Activated CD4-positive, alpha-beta T cell treated with anti-CD3 and anti-CD28 coated beads, Interleukin-2, amount 10 ng/mL, durations not matched to agents 24 days and 14 days (primary cell): Measurements from ENCODE around the gene GABRG3. TPM values are rescaled to one million over a fixed set of nuclear protein-coding genes. Genes with fewer than 3 reads are reported as not detected.
A peak's percentile ranks its signal among the peaks of the same experiment; 100 is the strongest.

ENCODE experiments used
- DNase-seq: peaks from one replicate; pipeline ENCODE4 v3.0.0; 2022
- H3K27ac Mint-ChIP-seq: one replicate; pipeline ENCODE4 v1.8.0; 2022; ENCODE audit warnings: mild to moderate bottlenecking, mixed read lengths
- H3K27me3 Mint-ChIP-seq: one replicate; pipeline ENCODE4 v1.8.0; 2022; ENCODE audit warnings: mixed read lengths
- H3K36me3 Mint-ChIP-seq: one replicate; pipeline ENCODE4 v1.8.0; 2022; ENCODE audit warnings: low read depth, mild to moderate bottlenecking, mixed read lengths
- H3K4me1 Mint-ChIP-seq: one replicate; pipeline ENCODE4 v1.8.0; 2021; ENCODE audit warnings: mixed read lengths
- H3K4me3 Mint-ChIP-seq: one replicate; pipeline ENCODE4 v1.8.0; 2022; ENCODE audit warnings: mild to moderate bottlenecking, moderate library complexity, mixed read lengths
- H3K9me3 Mint-ChIP-seq: one replicate; pipeline ENCODE4 v1.8.0; 2021; ENCODE audit warnings: mixed read lengths
- intact Hi-C: fragments of 100-400 bp; cut with micrococcal nuclease; formaldehyde crosslinking; loops from one replicate; pipeline ENCODE4 v1.15.1; 2023
- total RNA-seq: library from RNA; stranded (reverse); gene quantifications from 2 replicates; pipeline ENCODE4 v1.2.3, GENCODE V29; 2022

GABRG3 gene
- total RNA-seq, 1 donor from 2014 or later: not detected

DNA sequence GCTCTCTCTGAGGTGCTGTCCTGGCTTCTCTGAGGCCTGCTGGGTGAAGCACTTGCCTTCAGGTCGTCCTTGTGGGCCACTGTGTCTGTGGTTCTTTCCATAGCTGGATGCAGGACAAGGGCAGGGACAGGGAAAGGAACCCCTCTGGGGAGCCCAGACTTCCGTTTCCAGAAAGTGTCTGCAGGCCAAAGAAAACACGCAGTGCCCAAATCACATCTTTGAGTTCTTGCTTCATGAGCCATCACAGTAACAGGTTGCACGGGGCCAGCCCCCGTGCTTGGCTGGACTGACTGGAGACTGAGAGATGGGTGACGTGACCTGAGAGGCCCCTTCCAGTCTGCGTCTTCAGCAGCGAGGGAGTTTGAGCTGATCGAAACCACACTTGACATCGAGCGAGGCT lies 115.8 kb downstream of the GABRG3 start:
- intact Hi-C loops: no loop called here
- Mint-ChIP-seq H3K27me3 (no peaks in the 10 kb centered on the region), H3K4me3 (no peak overlapping the region), H3K36me3 (no peaks in the 10 kb centered on the region), H3K27ac (no peak overlapping the region), H3K4me1 (no peaks in the 10 kb centered on the region), H3K9me3 (peaks cover 8% of the 10 kb centered on the region)
- no peak for DNase-seq

DNA sequence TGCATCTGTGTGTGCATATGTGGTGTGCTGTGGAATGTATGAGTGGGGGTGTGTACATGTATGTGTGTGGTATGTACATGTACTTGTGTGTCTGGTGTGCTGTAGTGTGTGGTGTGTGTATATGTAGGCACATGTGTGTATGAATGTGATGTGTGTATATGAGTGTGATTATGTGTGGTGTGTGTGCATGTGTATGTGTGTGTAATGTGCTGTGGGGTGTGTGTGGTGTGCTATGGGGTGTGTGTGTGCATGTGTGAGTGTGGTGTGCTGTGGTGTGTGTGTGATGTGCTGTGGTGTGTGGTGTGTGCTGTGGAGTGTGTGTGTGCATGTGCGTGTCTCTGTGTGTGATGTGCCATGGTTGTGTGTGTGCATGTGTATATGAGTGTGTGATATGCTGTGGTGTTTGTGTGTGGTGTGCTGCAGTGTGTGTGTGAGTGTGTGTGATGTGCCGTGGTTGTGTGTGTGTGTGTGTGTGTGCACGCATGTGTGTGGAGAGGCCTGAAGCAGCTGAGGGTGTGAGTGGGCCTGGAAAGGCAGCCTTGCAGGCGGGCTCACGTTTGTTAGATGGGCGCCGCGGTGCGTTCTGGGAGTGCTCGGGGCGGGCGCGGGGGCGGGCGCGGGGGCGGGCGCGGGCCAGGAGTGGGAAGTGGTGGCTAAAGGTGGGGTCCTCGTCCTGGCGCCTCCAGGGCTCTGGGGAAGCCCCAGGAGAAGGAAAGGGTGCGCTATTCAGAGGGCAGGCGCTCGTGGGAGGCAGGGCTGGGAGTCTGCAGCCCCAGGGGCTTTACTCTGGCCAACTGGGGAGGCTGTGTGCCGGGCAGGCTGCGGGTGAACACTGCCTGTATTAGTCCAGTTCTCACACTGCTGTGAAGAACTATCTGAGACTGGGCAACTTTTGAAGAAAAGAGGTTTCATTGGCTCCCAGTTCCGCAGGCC lies 116.9 kb downstream of the GABRG3 start:
- intact Hi-C loops: no loop called here
- Mint-ChIP-seq H3K4me1 (no peaks in the 10 kb centered on the region), H3K9me3 (peaks cover 13% of the 10 kb centered on the region), H3K4me3 (no peak overlapping the region), H3K27ac (no peak overlapping the region), H3K36me3 (no peaks in the 10 kb centered on the region), H3K27me3 (no peaks in the 10 kb centered on the region)
- peak; percentile 24 for DNase-seq

DNA sequence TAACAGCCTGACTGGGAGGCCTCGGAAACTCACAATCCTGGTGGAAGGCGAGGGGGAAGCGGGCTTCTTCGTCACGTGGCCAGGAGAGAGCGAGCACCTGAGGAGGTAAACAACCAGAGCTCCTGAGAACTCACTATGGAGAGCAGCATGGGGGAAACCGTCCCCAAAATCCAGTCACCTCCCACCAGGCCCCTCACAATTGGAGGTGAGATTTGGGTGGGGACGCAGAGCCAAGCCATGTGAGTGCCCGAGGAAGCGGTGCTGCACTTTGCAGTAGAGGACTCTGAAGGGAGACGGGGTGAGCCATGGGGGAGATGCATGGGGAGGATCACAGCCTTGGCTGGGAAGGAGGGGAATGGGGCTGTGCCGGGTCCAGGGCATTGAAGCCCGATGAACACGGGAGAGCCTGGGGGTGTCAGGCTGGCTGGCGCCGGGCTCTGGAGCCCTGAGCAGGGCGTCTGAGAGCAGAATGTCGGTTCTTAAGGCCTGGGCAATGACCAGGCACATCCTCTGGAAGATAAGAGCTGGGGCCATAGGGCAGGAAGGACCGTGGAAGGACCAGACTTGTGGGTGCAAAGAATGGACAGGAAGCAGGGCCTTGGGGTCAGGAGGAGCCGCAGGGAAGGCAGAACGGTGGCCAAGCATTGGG lies 117.7 kb downstream of the GABRG3 start:
- H3K27me3 Mint-ChIP-seq: no peaks in the 10 kb centered on the region
- H3K4me1 Mint-ChIP-seq: no peaks in the 10 kb centered on the region
- no peak overlapping the region for H3K27ac Mint-ChIP-seq
- H3K9me3 Mint-ChIP-seq: peaks cover 13% of the 10 kb centered on the region
- no peaks in the 10 kb centered on the region for H3K36me3 Mint-ChIP-seq
- H3K4me3 Mint-ChIP-seq: no peak overlapping the region
- intact Hi-C loops: no loop called here
- DNase-seq: peak; percentile 22

DNA sequence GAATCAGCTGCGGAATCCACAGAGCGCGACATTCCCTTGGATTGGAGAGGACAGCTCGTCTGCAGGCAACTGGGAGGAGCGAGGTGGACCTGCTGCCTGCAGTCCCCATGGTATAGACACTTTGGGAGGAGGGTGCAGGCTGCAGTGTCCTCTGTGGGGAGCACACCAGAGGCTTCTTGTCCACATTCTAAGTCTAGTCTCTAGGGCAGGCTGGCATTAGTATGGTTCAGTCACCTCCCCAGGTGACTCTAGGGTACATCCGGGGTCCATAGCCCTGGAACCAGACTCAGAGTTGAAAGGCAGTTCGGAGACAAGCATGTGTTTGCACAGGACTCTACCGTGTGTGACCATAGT lies 118.2 kb downstream of the GABRG3 start:
- Mint-ChIP-seq H3K4me3 (no peak overlapping the region), H3K27me3 (no peaks in the 10 kb centered on the region), H3K36me3 (no peaks in the 10 kb centered on the region), H3K27ac (no peak overlapping the region), H3K4me1 (no peaks in the 10 kb centered on the region), H3K9me3 (peaks cover 13% of the 10 kb centered on the region)
- DNase-seq: no peak
- intact Hi-C loops: no loop called here

DNA sequence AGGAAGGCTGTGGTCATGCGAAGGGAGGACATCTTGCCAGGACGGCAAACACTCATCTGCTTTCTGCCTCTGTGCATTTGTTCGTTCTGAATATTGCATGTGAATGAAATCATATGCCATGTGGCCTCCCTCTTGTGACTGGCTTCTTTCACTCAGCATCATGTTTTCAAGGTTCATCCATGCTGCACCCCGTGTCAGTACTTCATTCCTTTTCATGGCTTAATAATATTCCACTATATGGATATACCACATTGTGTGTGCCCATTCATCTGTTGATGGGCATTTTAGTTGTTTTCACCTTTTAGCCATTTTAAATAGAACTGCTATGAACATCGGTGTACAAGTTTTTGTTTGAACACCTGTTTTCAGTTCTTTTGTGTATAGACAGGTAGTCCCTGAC lies 118.7 kb downstream of the GABRG3 start:
- Mint-ChIP-seq H3K9me3 (peaks cover 13% of the 10 kb centered on the region), H3K27ac (no peak overlapping the region), H3K36me3 (no peaks in the 10 kb centered on the region), H3K4me1 (no peaks in the 10 kb centered on the region), H3K27me3 (no peaks in the 10 kb centered on the region), H3K4me3 (no peak overlapping the region)
- intact Hi-C loops: no loop called here
- no peak for DNase-seq

DNA sequence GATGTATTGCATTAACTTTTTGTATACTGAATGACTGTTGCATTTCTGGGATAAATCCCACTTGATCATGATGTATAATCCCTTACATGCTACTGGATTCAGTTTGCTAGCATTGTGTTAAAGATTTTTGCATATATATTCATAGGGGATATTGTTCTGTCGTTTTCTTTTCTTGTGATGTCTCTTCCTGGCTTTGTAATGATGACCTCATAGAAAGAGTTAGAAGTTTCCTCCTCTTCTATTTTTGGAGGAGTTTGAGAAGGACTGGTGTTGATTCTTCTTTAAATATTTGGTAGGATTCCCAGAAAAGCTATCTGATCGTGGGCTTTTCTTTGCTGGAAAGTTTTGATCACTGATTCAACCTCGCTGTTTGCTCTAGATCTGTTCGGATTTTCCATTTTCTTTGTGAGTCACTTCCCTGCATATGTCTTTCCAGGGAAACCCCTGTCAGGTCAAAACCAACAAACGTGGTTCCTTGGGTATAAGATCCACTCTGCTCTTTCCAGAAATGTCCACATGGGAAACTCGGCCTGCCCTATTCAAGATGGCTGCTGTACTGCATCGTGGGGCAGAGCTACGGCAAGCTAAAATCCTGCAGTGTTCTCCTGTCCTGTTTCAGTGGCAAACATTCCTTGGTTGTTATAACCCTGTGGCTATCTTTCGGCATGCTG lies 120.4 kb downstream of the GABRG3 start:
- H3K36me3 Mint-ChIP-seq: no peaks in the 10 kb centered on the region
- no peaks in the 10 kb centered on the region for H3K4me1 Mint-ChIP-seq
- H3K27me3 Mint-ChIP-seq: no peaks in the 10 kb centered on the region
- intact Hi-C loops: no loop called here
- DNase-seq: no peak
- no peak overlapping the region for H3K4me3 Mint-ChIP-seq
- peaks cover 17% of the 10 kb centered on the region for H3K9me3 Mint-ChIP-seq
- no peak overlapping the region for H3K27ac Mint-ChIP-seq

DNA sequence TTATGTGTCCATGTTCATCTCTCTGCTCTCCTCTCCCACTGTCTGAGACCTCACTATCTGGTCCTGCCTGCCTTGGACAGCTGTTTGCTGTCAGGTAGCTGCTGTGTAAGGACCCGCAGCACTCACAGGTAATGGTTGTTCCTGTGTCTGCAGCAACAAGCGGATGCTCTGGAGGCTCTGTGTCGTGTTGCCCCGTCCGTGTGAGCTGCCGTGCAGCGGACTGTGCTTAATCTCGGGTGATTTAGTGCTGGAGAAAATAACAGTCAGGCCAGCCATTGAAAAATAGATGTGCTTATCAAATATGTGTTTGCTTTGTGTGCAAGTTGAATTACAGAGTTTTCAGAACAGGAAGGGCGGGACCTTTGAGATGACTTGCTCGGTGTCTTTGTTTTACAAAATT lies 121.4 kb downstream of the GABRG3 start:
- H3K4me1 Mint-ChIP-seq: no peaks in the 10 kb centered on the region
- DNase-seq: no peak
- H3K27me3 Mint-ChIP-seq: no peaks in the 10 kb centered on the region
- H3K27ac Mint-ChIP-seq: no peak overlapping the region
- H3K9me3 Mint-ChIP-seq: peaks cover 17% of the 10 kb centered on the region
- H3K36me3 Mint-ChIP-seq: no peaks in the 10 kb centered on the region
- H3K4me3 Mint-ChIP-seq: no peak overlapping the region
- intact Hi-C loops: no loop called here

DNA sequence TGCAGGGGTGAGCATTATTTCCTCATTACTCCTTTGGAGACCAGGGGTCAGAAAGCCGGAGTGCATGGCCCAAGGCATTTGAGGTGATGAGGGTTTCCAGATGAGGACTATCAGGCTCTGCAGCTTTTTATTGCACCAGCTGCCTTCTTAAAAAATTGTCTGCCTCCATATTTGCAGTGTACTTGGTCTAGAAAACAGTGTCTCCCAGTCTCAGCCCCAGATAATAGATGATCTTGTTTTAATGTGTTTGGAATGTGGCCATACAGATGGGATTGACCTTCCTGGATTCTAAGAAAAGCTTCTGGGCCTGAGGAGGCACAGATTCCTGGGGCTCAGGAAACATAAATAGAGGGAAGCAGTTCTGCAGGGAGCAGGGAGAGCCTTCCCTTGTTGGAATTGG lies 123.3 kb downstream of the GABRG3 start:
- Mint-ChIP-seq H3K36me3 (no peaks in the 10 kb centered on the region), H3K4me1 (no peaks in the 10 kb centered on the region), H3K4me3 (no peak overlapping the region), H3K27me3 (no peaks in the 10 kb centered on the region), H3K27ac (no peak overlapping the region), H3K9me3 (peaks cover 12% of the 10 kb centered on the region)
- intact Hi-C loops: no loop called here
- DNase-seq: no peak

DNA sequence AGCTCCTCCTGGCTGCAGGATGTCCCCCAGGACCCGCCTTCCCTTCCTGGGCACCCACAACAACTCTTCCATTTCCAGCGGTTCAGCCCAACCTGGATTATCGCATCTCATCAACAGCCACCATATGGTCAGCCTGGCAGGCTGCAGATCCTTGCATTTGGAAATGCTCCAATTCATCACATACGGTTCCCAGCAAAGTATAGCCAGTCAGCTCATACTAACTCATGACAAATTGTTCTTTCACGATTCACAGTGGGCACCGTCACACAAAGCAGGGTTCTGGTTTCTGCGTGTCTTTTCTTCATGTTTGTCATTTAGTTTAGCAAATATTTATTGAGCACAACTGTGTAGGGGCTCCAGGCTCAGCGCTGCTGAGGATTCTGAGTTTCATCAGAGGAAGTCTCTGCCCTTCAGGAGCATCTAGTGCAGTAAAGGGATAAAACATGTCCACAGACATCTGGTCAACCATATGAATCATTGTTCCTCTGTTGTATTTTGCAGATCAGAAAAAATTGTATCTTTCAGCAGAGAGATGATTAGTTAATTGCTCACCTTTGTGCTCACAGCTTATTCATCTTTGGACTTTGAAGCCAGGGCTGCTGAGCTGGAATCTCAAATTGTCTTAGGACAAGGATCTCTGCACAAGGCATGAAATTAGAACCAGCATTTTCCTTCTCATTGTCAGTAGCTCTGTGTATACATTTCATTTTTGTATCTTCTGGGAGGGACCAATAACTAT lies 125.1 kb downstream of the GABRG3 start:
- Mint-ChIP-seq H3K36me3 (no peaks in the 10 kb centered on the region), H3K27ac (no peak overlapping the region), H3K27me3 (no peaks in the 10 kb centered on the region), H3K9me3 (peaks cover 16% of the 10 kb centered on the region), H3K4me3 (no peak overlapping the region), H3K4me1 (no peaks in the 10 kb centered on the region)
- intact Hi-C loops: no loop called here
- DNase-seq: no peak

DNA sequence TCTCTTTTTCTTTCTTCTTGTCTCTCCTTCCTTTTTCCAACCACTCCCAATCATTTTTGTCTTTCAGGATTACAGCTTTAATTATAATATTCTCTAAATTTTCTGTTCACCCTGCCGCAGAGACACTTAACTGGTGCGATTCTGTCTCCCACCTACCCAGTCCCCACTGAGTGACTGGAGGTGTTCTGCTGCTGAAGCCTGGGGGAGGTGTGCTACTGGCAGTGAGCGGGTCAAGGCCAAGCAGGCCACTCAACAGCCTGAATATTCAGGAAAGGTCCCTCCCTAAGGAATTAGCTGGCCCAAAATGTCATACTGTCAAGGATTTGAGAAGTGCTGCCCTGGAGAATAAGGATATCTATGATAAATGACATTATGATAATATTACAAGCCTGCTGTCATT lies 126.5 kb downstream of the GABRG3 start:
- DNase-seq: no peak
- intact Hi-C loops: no loop called here
- no peak overlapping the region for H3K27ac Mint-ChIP-seq
- no peaks in the 10 kb centered on the region for H3K4me1 Mint-ChIP-seq
- no peak overlapping the region for H3K4me3 Mint-ChIP-seq
- H3K9me3 Mint-ChIP-seq: peaks cover 11% of the 10 kb centered on the region
- H3K27me3 Mint-ChIP-seq: no peaks in the 10 kb centered on the region
- H3K36me3 Mint-ChIP-seq: no peaks in the 10 kb centered on the region

DNA sequence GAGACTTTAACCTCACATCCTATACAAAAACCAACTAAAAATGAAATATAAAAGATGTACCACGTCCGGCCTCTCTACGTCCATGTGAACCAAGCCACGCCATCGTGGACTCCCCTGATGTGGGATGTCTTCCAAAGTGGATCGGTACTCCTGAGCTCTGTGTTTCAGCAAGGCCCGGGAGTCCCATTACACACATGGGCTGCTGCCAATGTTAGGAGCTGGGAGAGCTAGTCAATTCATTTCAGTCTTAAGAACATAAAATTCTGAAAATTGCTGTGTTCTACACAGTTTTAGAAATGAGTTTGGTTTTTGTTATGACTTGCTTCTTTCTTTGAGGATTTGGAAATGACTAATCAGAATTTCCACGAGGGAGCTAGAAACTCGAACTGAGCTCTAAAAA lies 131.0 kb downstream of the GABRG3 start:
- Mint-ChIP-seq H3K4me1 (no peaks in the 10 kb centered on the region), H3K27ac (no peak overlapping the region), H3K36me3 (no peaks in the 10 kb centered on the region), H3K9me3 (peaks cover 7% of the 10 kb centered on the region), H3K27me3 (no peaks in the 10 kb centered on the region), H3K4me3 (no peak overlapping the region)
- intact Hi-C loops: no loop called here
- no peak for DNase-seq

DNA sequence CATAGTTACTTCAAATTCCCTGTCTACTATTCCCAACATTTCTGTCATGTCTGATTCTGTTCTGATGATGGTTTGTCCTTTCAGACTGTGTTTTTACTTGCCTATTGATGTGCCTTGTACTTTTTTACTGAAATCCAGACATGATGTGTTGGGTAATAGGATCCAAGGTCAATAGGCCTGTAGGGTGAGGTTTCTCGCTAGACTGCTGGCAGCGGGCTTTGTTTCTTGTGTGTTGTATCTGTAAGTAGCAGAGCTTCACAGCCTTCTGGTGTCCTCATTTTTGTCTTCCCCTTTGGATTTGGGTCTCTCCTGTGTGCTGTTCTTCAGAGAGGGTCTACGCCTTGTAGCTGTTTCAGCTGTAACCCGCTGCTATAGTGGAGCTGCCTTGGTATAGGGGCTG lies 140.3 kb downstream of the GABRG3 start:
- Mint-ChIP-seq H3K27ac (no peak overlapping the region), H3K36me3 (no peaks in the 10 kb centered on the region), H3K27me3 (no peaks in the 10 kb centered on the region), H3K4me1 (no peaks in the 10 kb centered on the region), H3K9me3 (no peaks in the 10 kb centered on the region), H3K4me3 (no peak overlapping the region)
- no peak for DNase-seq
- intact Hi-C loops: no loop called here

DNA sequence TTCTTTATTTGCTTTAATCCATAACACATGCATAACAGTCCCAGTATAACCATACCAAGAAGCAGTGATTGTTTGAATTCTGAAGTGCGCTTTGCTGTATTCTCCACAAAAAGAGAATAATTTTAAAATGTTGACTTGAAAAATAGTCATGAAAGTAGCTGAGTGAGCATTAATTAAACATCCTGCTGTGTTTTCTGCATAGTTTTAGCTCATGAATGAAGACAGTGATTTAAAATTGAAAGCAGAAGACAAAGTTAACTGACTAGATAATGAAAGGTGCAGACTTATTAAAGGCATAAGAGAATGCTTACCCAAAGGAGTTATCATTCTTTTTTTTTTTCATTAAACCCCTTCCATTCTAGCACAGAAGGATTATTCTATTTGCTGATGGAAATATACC lies 143.5 kb downstream of the GABRG3 start:
- no peak overlapping the region for H3K4me3 Mint-ChIP-seq
- no peaks in the 10 kb centered on the region for H3K4me1 Mint-ChIP-seq
- no peak for DNase-seq
- H3K36me3 Mint-ChIP-seq: no peaks in the 10 kb centered on the region
- intact Hi-C loops: no loop called here
- no peaks in the 10 kb centered on the region for H3K9me3 Mint-ChIP-seq
- no peaks in the 10 kb centered on the region for H3K27me3 Mint-ChIP-seq
- no peak overlapping the region for H3K27ac Mint-ChIP-seq
